WERI-Rb-1 (cell line): ENCODE measurements around the gene ZMYND10.

Experiments used
- DNase-seq: peaks from one replicate; pipeline ENCODE4 v3.0.0-alpha.2; 2020
- H3K27ac ChIP-seq: fragments of 250-450 bp; sonication (Bioruptor Pico); 2 replicates; pipeline ENCODE4 v1.5.1; 2020; ENCODE audit warnings: mild to moderate bottlenecking, moderate library complexity
- H3K27me3 ChIP-seq: fragments of 250-450 bp; sonication (Bioruptor Pico); 2 replicates; pipeline ENCODE4 v1.5.1; 2021; ENCODE audit warnings: mild to moderate bottlenecking, low read depth, moderate library complexity; ENCODE audit not compliant: insufficient read depth, severe bottlenecking
- H3K36me3 ChIP-seq: fragments of 250-450 bp; sonication (Bioruptor Pico); 2 replicates; pipeline ENCODE4 v1.5.1; 2020; ENCODE audit warnings: mild to moderate bottlenecking, moderate library complexity
- H3K4me3 ChIP-seq: 2 replicates; pipeline ENCODE4 v1.5.1; 2011; ENCODE audit warnings: low read depth, mild to moderate bottlenecking, control low read depth, low read length
- H3K9me3 ChIP-seq: fragments of 250-450 bp; sonication (Bioruptor Pico); 2 replicates; pipeline ENCODE4 v1.5.1; 2021; ENCODE audit warnings: mild to moderate bottlenecking, moderate library complexity; ENCODE audit not compliant: severe bottlenecking
- CTCF ChIP-seq: IDR thresholded peaks from 2 replicates; pipeline ENCODE4 v1.5.1; 2011; ENCODE audit warnings: low read depth, mild to moderate bottlenecking, control low read depth, inconsistent platforms, low read length

ZMYND10 gene

GRCh38 chr3:50345586-50346234, at the start of gene ZMYND10:
Gene ZMYND10 (minus strand): TSS chr3:50345732. CDS start chr3:50345579, 153 bp downstream.
- peak; percentile 84 for DNase-seq
- Histone ChIP-seq H3K27ac (no peak within 1 kb of the TSS), H3K9me3 (no peaks in the 10 kb centered on the region), H3K36me3 (peaks cover 28% of the 10 kb centered on the region), H3K27me3 (no peaks in the 10 kb centered on the region), H3K4me3 (peak within 1 kb of the TSS; percentile 46)
- no peak for TF ChIP-seq CTCF

- Histone ChIP-seq H3K27ac (no peak overlapping the region), H3K4me3 (no peak overlapping the region), H3K36me3 (no peaks in the 10 kb centered on the region), H3K9me3 (no peaks in the 10 kb centered on the region), H3K27me3 (no peaks in the 10 kb centered on the region)
- TF ChIP-seq CTCF = no peak
- DNase-seq = no peak
Measured at GRCh38 chr3:50393061-50393460, 47.5 kb upstream of the ZMYND10 start.

DNA sequence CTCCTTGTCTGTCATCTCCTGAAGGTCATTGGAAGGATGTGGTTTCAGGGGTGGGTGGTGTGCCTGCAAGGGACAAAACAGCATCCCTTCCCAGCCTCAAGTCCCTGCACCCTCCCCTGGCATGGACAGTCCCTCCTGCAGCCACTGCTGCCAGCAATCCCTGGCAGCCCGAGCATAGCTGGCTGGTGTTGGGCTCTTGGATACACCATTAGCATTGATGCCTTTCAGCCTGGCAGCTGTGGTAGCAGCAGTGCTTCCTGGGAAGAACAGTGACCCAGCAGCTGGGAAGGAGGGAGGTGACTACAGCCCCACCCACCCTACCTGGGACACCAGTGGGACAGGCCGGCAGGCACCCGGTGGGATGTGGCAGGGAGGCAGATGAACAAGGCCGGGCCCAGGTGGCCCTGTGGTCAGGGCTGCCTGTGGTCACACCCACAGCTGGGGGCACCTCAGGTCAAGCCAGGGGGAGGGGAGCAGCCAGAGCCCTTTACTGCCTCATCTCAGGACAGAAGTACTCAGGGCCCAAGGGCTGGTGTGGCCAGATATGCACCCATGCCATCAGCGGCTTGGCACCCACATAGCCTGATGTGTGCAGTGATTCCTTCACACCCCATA, 46.7 kb upstream of the ZMYND10 start:
- Histone ChIP-seq H3K27me3 (no peaks in the 10 kb centered on the region), H3K36me3 (no peaks in the 10 kb centered on the region), H3K9me3 (no peaks in the 10 kb centered on the region), H3K4me3 (no peak overlapping the region), H3K27ac (no peak overlapping the region)
- DNase-seq = no peak
- TF ChIP-seq CTCF = no peak

GRCh38 chr3:50390508-50391224, 45.1 kb upstream of the ZMYND10 start:
- no peak for TF ChIP-seq CTCF
- DNase-seq = peak; percentile 39
- Histone ChIP-seq H3K9me3 (no peaks in the 10 kb centered on the region), H3K4me3 (no peak overlapping the region), H3K36me3 (no peaks in the 10 kb centered on the region), H3K27me3 (no peaks in the 10 kb centered on the region), H3K27ac (peak overlapping the region; percentile 48)

- H3K9me3 ChIP-seq = no peaks in the 10 kb centered on the region
- H3K4me3 ChIP-seq = no peak overlapping the region
- no peaks in the 10 kb centered on the region for H3K36me3 ChIP-seq
- DNase-seq = no peak
- no peak overlapping the region for H3K27ac ChIP-seq
- no peaks in the 10 kb centered on the region for H3K27me3 ChIP-seq
- TF ChIP-seq CTCF = no peak
Measured at GRCh38 chr3:50389414-50389767, 43.9 kb upstream of the ZMYND10 start.
